Measurements from ENCODE around the gene RAB6D.

GRCh38 chr2:131389657-131390056, 25.7 kb upstream of the RAB6D start:
- TF ChIP-seq CTCF (IDR thresholded peaks at IDR 0.05; ENCODE audit: poor library complexity) = no peak
- no peak for TF ChIP-seq EZH2 (IDR thresholded peaks at IDR 0.05; ENCODE audit: borderline replicate concordance)
- TF ChIP-seq EZH2phosphoT487 (IDR thresholded peaks at IDR 0.05; ENCODE audit: low read depth, severe bottlenecking, unreplicated experiment) = no peak
